ENCODE results near the gene ITGAD. TPM values are rescaled to one million over a fixed set of nuclear protein-coding genes. Genes with fewer than 3 reads are reported as not detected.

ITGAD gene
- total RNA-seq, 3 donors from 2014 or later (not counting 1 experiment from before 2014, with no cell fraction given), result 1.0 to 2.9 (median 2.2) TPM

GRCh38 chr16:31465788-31466370, 72.7 kb downstream of the ITGAD start:
- peaks cover 33% of the 10 kb centered on the region for H3K36me3 ChIP-seq (ENCODE audit: control insufficient read depth, insufficient read depth, low read length)
- no peaks in the 10 kb centered on the region for H3K9me3 Mint-ChIP-seq
- H3K27ac Mint-ChIP-seq, result no peak overlapping the region
- intact Hi-C loops (cut with micrococcal nuclease), result no loop called here
- 84% methylated on average over 20 of the region's 20 CpGs for WGBS (ENCODE audit: insufficient coverage)
- H3K36me3 Mint-ChIP-seq, result no peaks in the 10 kb centered on the region
- no peak overlapping the region for H3K4me3 Mint-ChIP-seq
- H3K4me1 Mint-ChIP-seq, result peaks cover 0 to 7% of the 10 kb centered on the region in 2 donors
- ATAC-seq, result no peak
- H3K27ac ChIP-seq (ENCODE audit: low read length), result no peak overlapping the region
- H3K27me3 ChIP-seq (ENCODE audit: control insufficient read depth, insufficient read depth, low read length), result no peaks in the 10 kb centered on the region
- H3K27me3 Mint-ChIP-seq (ENCODE audit: low read depth in 2 of 2), result peaks cover 0 to 1% of the 10 kb centered on the region in 2 donors
- DNase-seq, result no peak
- H3K9me3 ChIP-seq (ENCODE audit: control insufficient read depth, insufficient read depth, low read length), result no peaks in the 10 kb centered on the region
- H3K4me3 ChIP-seq (ENCODE audit: low read length), result no peak overlapping the region
- peaks cover 2% of the 10 kb centered on the region for H3K4me1 ChIP-seq (ENCODE audit: control insufficient read depth, insufficient read depth, low read length)
- TF ChIP-seq, protein P1, sequence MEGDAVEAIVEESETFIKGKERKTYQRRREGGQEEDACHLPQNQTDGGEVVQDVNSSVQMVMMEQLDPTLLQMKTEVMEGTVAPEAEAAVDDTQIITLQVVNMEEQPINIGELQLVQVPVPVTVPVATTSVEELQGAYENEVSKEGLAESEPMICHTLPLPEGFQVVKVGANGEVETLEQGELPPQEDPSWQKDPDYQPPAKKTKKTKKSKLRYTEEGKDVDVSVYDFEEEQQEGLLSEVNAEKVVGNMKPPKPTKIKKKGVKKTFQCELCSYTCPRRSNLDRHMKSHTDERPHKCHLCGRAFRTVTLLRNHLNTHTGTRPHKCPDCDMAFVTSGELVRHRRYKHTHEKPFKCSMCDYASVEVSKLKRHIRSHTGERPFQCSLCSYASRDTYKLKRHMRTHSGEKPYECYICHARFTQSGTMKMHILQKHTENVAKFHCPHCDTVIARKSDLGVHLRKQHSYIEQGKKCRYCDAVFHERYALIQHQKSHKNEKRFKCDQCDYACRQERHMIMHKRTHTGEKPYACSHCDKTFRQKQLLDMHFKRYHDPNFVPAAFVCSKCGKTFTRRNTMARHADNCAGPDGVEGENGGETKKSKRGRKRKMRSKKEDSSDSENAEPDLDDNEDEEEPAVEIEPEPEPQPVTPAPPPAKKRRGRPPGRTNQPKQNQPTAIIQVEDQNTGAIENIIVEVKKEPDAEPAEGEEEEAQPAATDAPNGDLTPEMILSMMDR (IDR thresholded peaks at IDR 0.05), result no peak

DNA sequence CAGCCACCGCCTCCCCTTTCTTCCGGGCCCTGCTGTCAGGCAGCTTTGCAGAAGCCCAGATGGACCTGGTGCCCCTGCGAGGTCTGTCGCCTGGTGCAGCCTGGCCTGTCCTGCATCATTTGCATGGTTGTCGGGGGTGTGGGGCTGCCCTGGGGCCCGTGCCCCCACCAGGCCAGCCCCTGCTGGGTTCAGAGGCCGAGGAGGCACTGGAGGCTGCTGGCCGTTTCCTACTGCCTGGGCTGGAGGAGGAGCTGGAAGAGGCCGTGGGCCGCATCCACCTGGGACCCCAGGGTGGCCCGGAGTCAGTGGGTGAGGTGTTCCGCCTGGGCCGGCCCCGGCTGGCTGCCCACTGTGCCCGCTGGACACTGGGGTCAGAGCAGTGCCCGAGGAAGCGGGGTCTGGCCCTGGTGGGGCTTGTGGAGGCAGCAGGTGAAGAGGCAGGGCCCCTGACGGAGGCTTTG, 73.3 kb downstream of the ITGAD start:
- 93% methylated on average over 18 of the region's 18 CpGs for WGBS (ENCODE audit: insufficient coverage)
- intact Hi-C loops (cut with micrococcal nuclease), result no loop called here
- peaks cover 3% of the 10 kb centered on the region for H3K27me3 ChIP-seq (ENCODE audit: control insufficient read depth, insufficient read depth, low read length)
- no peak for DNase-seq
- H3K36me3 Mint-ChIP-seq, result no peaks in the 10 kb centered on the region
- no peaks in the 10 kb centered on the region for H3K9me3 ChIP-seq (ENCODE audit: control insufficient read depth, insufficient read depth, low read length)
- peaks cover 0 to 6% of the 10 kb centered on the region in 2 donors for H3K27me3 Mint-ChIP-seq (ENCODE audit: low read depth in 2 of 2)
- ATAC-seq, result no peak
- no peak overlapping the region for H3K27ac Mint-ChIP-seq
- TF ChIP-seq, protein P1 (IDR thresholded peaks at IDR 0.05), result no peak
- peaks cover 0 to 1% of the 10 kb centered on the region in 2 donors for H3K4me1 Mint-ChIP-seq
- H3K4me3 Mint-ChIP-seq, result no peak overlapping the region
- H3K9me3 Mint-ChIP-seq, result no peaks in the 10 kb centered on the region
- peaks cover under 1% of the 10 kb centered on the region for H3K4me1 ChIP-seq (ENCODE audit: control insufficient read depth, insufficient read depth, low read length)
- H3K27ac ChIP-seq (ENCODE audit: low read length), result no peak overlapping the region
- no peak overlapping the region for H3K4me3 ChIP-seq (ENCODE audit: low read length)
- H3K36me3 ChIP-seq (ENCODE audit: control insufficient read depth, insufficient read depth, low read length), result peaks cover 33% of the 10 kb centered on the region

GRCh38 chr16:31467151-31467773, 74.1 kb downstream of the ITGAD start:
- H3K9me3 ChIP-seq (ENCODE audit: control insufficient read depth, insufficient read depth, low read length), result no peaks in the 10 kb centered on the region
- H3K27ac ChIP-seq (ENCODE audit: low read length), result no peak overlapping the region
- Mint-ChIP-seq H3K27ac (no peak overlapping the region), H3K27me3 (ENCODE audit: low read depth in 2 of 2) (peaks cover 0 to 12% of the 10 kb centered on the region in 2 donors), H3K4me1 (peaks cover 0 to 3% of the 10 kb centered on the region in 2 donors), H3K9me3 (no peaks in the 10 kb centered on the region), H3K36me3 (no peaks in the 10 kb centered on the region), H3K4me3 (no peak overlapping the region)
- no peak for ATAC-seq
- peaks cover 8% of the 10 kb centered on the region for H3K4me1 ChIP-seq (ENCODE audit: control insufficient read depth, insufficient read depth, low read length)
- DNase-seq, result no peak
- no peak overlapping the region for H3K4me3 ChIP-seq (ENCODE audit: low read length)
- H3K36me3 ChIP-seq (ENCODE audit: control insufficient read depth, insufficient read depth, low read length), result peaks cover 28% of the 10 kb centered on the region
- intact Hi-C loops (cut with micrococcal nuclease), result no loop called here
- TF ChIP-seq, protein P1 (IDR thresholded peaks at IDR 0.05), result no peak
- WGBS (ENCODE audit: insufficient coverage), result 41% methylated on average over 3 of the region's 5 CpGs
- peaks cover 7% of the 10 kb centered on the region for H3K27me3 ChIP-seq (ENCODE audit: control insufficient read depth, insufficient read depth, low read length)
